Endodermal cell (in vitro differentiated cells): ENCODE measurements around the gene GKN2. TPM values are rescaled to one million over a fixed set of nuclear protein-coding genes. Genes with fewer than 3 reads are reported as not detected.

Experiments
- DNase-seq: peaks from one replicate; pipeline ENCODE4 v3.0.0-alpha.2; 2017
- H3K27ac ChIP-seq: 2 replicates; pipeline ENCODE4 v1.5.1; 2013; ENCODE audit warnings: mild to moderate bottlenecking, low read depth, low read length, moderate library complexity
- H3K27me3 ChIP-seq: 2 replicates; pipeline ENCODE4 v1.6.1; 2013; ENCODE audit warnings: mild to moderate bottlenecking, low read length, moderate library complexity; ENCODE audit not compliant: insufficient read depth, control insufficient read depth, poor library complexity, severe bottlenecking
- H3K36me3 ChIP-seq: 2 replicates; pipeline ENCODE4 v1.7.0; 2013; ENCODE audit warnings: mild to moderate bottlenecking, low read length, moderate library complexity; ENCODE audit not compliant: control insufficient read depth, insufficient read depth
- H3K4me1 ChIP-seq: one replicate; pipeline ENCODE4 v1.7.0; 2013; ENCODE audit warnings: low read length; ENCODE audit not compliant: control insufficient read depth, insufficient read depth
- H3K4me3 ChIP-seq: 2 replicates; pipeline ENCODE4 v1.5.1; 2013; ENCODE audit warnings: mild to moderate bottlenecking, low read length, moderate library complexity
- H3K9ac ChIP-seq: 2 replicates; pipeline ENCODE4 v1.6.1; 2013; ENCODE audit warnings: mild to moderate bottlenecking, low read length, moderate library complexity; ENCODE audit not compliant: poor library complexity, severe bottlenecking; ENCODE audit errors: extremely low read depth
- H3K9me3 ChIP-seq: 2 replicates; pipeline ENCODE4 v1.6.1; 2013; ENCODE audit warnings: mild to moderate bottlenecking, low read length, moderate library complexity; ENCODE audit not compliant: control insufficient read depth
- H3K27ac Mint-ChIP-seq: 2 replicates; pipeline ENCODE4 v1.8.0; 2020; ENCODE audit warnings: mixed read lengths
- H3K27me3 Mint-ChIP-seq: 2 replicates; pipeline ENCODE4 v1.8.0; 2021; ENCODE audit warnings: mild to moderate bottlenecking, mixed read lengths; ENCODE audit not compliant: insufficient read depth
- H3K36me3 Mint-ChIP-seq: 2 replicates; pipeline ENCODE4 v1.8.0; 2020; ENCODE audit warnings: low read depth, mixed read lengths
- H3K4me1 Mint-ChIP-seq: 2 replicates; pipeline ENCODE4 v1.8.0; 2020; ENCODE audit warnings: mixed read lengths
- H3K4me3 Mint-ChIP-seq: 2 replicates; pipeline ENCODE4 v1.8.0; 2020; ENCODE audit warnings: mild to moderate bottlenecking, moderate library complexity, mixed read lengths
- H3K9me3 Mint-ChIP-seq: 2 replicates; pipeline ENCODE4 v1.8.0; 2020; ENCODE audit warnings: mild to moderate bottlenecking, mixed read lengths
- CTCF ChIP-seq: fragments of 200-600 bp; sonication (generic); conservative IDR thresholded peaks from 2 replicates; pipeline ENCODE4 v1.5.0; 2021; ENCODE audit warnings: antibody characterized with exemption, mild to moderate bottlenecking
- WGBS, 2 experiments: methylation state at CpG; one replicate each; pipeline versions ENCODE4 v1.1.5 to v1.1.7; 2013; ENCODE audit warnings: missing lambda C conversion rate in 2 of 2, mixed read lengths in 1 of 2; ENCODE audit not compliant: insufficient coverage in 1 of 2, insufficient read length in 1 of 2; 5-methylcytosine and 5-hydroxymethylcytosine counted together
- total RNA-seq, 2 donors: library from RNA; stranded (reverse); fragmentation: NEBNext Ultra II Directional in 1 of 2; extraction: Animal tissue kit (Norgen Biotek cat#: 25700) in 1 of 2; gene quantifications; 2 replicates in 1 of 2; 3 replicates in 1 of 2; pipeline ENCODE4 v1.2.1, GENCODE V29; 2021

GKN2 gene
- total RNA-seq, 2 donors from 2014 or later, result not detected

- WGBS, 2 experiments, result 82 to 91% methylated on average over 1 to 3 of the region's 3 CpGs
These were observed 13.8 kb downstream of the GKN2 start for GRCh38 chr2:68938938-68939337.

GRCh38 chr2:68937346-68938055 is 15.2 kb downstream of the GKN2 start:
- 75 to 91% methylated on average over 2 to 5 of the region's 5 CpGs for whole genome bisulfite sequencing, 2 experiments
- DNase-seq, result no peak

More at GRCh38 chr2:68938938-68939337, 13.8 kb downstream of the GKN2 start:
- H3K27me3 Mint-ChIP-seq, result peaks cover 23% of the 10 kb centered on the region
- no peak overlapping the region for H3K27ac ChIP-seq
- no peak overlapping the region for H3K27ac Mint-ChIP-seq
- no peak overlapping the region for H3K4me3 ChIP-seq
- H3K9me3 Mint-ChIP-seq, result peaks cover 11% of the 10 kb centered on the region
- TF ChIP-seq CTCF, result no peak
- no peak overlapping the region for H3K9ac ChIP-seq
- no peak for DNase-seq
- peaks cover 4% of the 10 kb centered on the region for H3K4me1 Mint-ChIP-seq
- no peak overlapping the region for H3K4me3 Mint-ChIP-seq
- H3K36me3 Mint-ChIP-seq, result no peaks in the 10 kb centered on the region
- no peaks in the 10 kb centered on the region for H3K9me3 ChIP-seq
- peaks cover 2% of the 10 kb centered on the region for H3K4me1 ChIP-seq
- no peaks in the 10 kb centered on the region for H3K36me3 ChIP-seq
- H3K27me3 ChIP-seq, result peaks cover 3% of the 10 kb centered on the region

GRCh38 chr2:68936889-68937288 is 15.8 kb downstream of the GKN2 start:
- no peak overlapping the region for H3K4me3 ChIP-seq
- H3K27ac ChIP-seq, result no peak overlapping the region
- peaks cover 11% of the 10 kb centered on the region for H3K9me3 Mint-ChIP-seq
- no peaks in the 10 kb centered on the region for H3K36me3 Mint-ChIP-seq
- no peaks in the 10 kb centered on the region for H3K4me1 Mint-ChIP-seq
- 86 to 87% methylated on average over 1 of the region's 1 CpG for WGBS, 2 experiments
- TF ChIP-seq CTCF, result no peak
- no peaks in the 10 kb centered on the region for H3K4me1 ChIP-seq
- no peaks in the 10 kb centered on the region for H3K36me3 ChIP-seq
- H3K9ac ChIP-seq, result no peak overlapping the region
- H3K27me3 Mint-ChIP-seq, result peaks cover 19% of the 10 kb centered on the region
- DNase-seq, result no peak
- no peak overlapping the region for H3K4me3 Mint-ChIP-seq
- no peak overlapping the region for H3K27ac Mint-ChIP-seq
- peaks cover 3% of the 10 kb centered on the region for H3K27me3 ChIP-seq
- H3K9me3 ChIP-seq, result no peaks in the 10 kb centered on the region

More at GRCh38 chr2:68937346-68938055, 15.2 kb downstream of the GKN2 start:
- Mint-ChIP-seq H3K9me3 (peaks cover 11% of the 10 kb centered on the region), H3K4me1 (no peaks in the 10 kb centered on the region), H3K36me3 (no peaks in the 10 kb centered on the region), H3K4me3 (no peak overlapping the region), H3K27ac (no peak overlapping the region), H3K27me3 (peaks cover 23% of the 10 kb centered on the region)
- Histone ChIP-seq H3K27ac (no peak overlapping the region), H3K9ac (no peak overlapping the region), H3K4me1 (no peaks in the 10 kb centered on the region), H3K36me3 (no peaks in the 10 kb centered on the region), H3K4me3 (no peak overlapping the region), H3K27me3 (peaks cover 3% of the 10 kb centered on the region), H3K9me3 (no peaks in the 10 kb centered on the region)
- no peak for TF ChIP-seq CTCF
